Spleen (tissue), 11 donors: ENCODE measurements around the gene QKI. TPM values are rescaled to one million over a fixed set of nuclear protein-coding genes. Genes with fewer than 3 reads are reported as not detected.

Experiments
- DNase-seq: peaks from one replicate; pipeline ENCODE4 v3.0.0-alpha.2; 2020
- H3K27ac ChIP-seq, 8 donors: fragments of 200-600 bp; sonication (generic) in 7 of 8; 1 replicate in 4 of 8; 2 replicates in 4 of 8; pipeline versions ENCODE4 v1.5.0 to v1.8.0; 2016 to 2021; ENCODE audit warnings: inconsistent platforms in 4 of 8, mild to moderate bottlenecking in 4 of 8, moderate library complexity in 1 of 8
- H3K27me3 ChIP-seq, 7 donors: fragments of 200-600 bp; sonication (generic) in 6 of 7; replicated peaks in 1 of 7; 1 replicate in 4 of 7; 2 replicates in 3 of 7; pipeline versions ENCODE4 v1.5.0 to v1.8.0; 2016 to 2021; ENCODE audit warnings: inconsistent platforms in 3 of 7, mild to moderate bottlenecking in 1 of 7
- H3K36me3 ChIP-seq, 6 donors: fragments of 200-600 bp; sonication (generic) in 5 of 6; 1 replicate in 4 of 6; 2 replicates in 2 of 6; pipeline versions ENCODE4 v1.5.0 to v1.8.0; 2016 to 2021; ENCODE audit warnings: inconsistent platforms in 2 of 6
- H3K4me1 ChIP-seq, 6 donors: fragments of 200-600 bp; sonication (generic) in 5 of 6; 1 replicate in 3 of 6; 2 replicates in 3 of 6; pipeline versions ENCODE4 v1.5.0 to v1.8.0; 2016 to 2021; ENCODE audit warnings: inconsistent platforms in 3 of 6
- H3K4me3 ChIP-seq, 8 donors: fragments of 200-600 bp; sonication (generic) in 7 of 8; 1 replicate in 4 of 8; 2 replicates in 4 of 8; pipeline versions ENCODE4 v1.5.0 to v1.8.0; 2016 to 2021; ENCODE audit warnings: inconsistent platforms in 4 of 8, mild to moderate bottlenecking in 4 of 8, moderate library complexity in 2 of 8
- H3K9me3 ChIP-seq, 8 donors: fragments of 200-600 bp; sonication (generic) in 7 of 8; 1 replicate in 4 of 8; 2 replicates in 4 of 8; pipeline versions ENCODE4 v1.5.0 to v1.8.0; 2016 to 2021; ENCODE audit warnings: inconsistent platforms in 4 of 8
- POLR2A ChIP-seq, 3 donors: fragments of 450-650 bp; IDR thresholded peaks; one replicate each; pipeline ENCODE4 v1.5.1; 2017; ENCODE audit warnings: antibody characterized with exemption in 3 of 3, mild to moderate bottlenecking in 1 of 3
- POLR2AphosphoS5 ChIP-seq, 3 donors: sonication (generic); formaldehyde crosslinking; IDR thresholded peaks; one replicate each; pipeline ENCODE4 v1.5.1; 2017; ENCODE audit warnings: antibody characterized with exemption in 3 of 3
- WGBS, 5 donors: extraction: QIAGEN DNeasy Blood & Tissue Kit in 3 of 5; methylation state at CpG; one replicate each; pipeline versions ENCODE4 v1.1.5 to v1.1.7; 2013 to 2018; 5-methylcytosine and 5-hydroxymethylcytosine counted together
- intact Hi-C: fragments of 100-400 bp; cut with DNase I; formaldehyde crosslinking; loops from one replicate; pipeline ENCODE4 v1.15.0; 2023; ENCODE audit warnings: low total_unique reads
- polyA plus RNA-seq, 3 donors: library from polyadenylated mRNA; stranded (reverse); fragments of 200-250 nt; gene quantifications; one replicate each; pipeline ENCODE4 v1.2.1, GENCODE V29; 2013
- total RNA-seq, 7 donors: library from RNA; depleted of rRNA in 3 of 7; stranded (reverse); fragments of >200 nt in 3 of 7; fragmentation: NEBNext Ultra II Directional in 4 of 7; extraction: Animal tissue kit (Norgen Biotek cat#: 25700) in 4 of 7; gene quantifications; one replicate each; pipeline versions ENCODE4 v1.1.0 to v1.2.1, GENCODE V29; 2016 to 2021
- TF ChIP-seq, protein P1 (sequence below), 11 experiments: fragments of 200-600 bp in 7 of 11; fragments of 450-650 bp in 4 of 11; sonication (generic) in 4 of 11; IDR thresholded peaks in 8 of 11; conservative IDR thresholded peaks in 3 of 11; 1 replicate in 7 of 11; 2 replicates in 4 of 11; pipeline versions ENCODE4 v1.4.0 to v1.8.0; 2016 to 2021; ENCODE audit warnings: antibody characterized with exemption in 11 of 11, inconsistent platforms in 4 of 11, mild to moderate bottlenecking in 1 of 11
- donor health status: healthy with polysubstance abuse.
- donor health status: DM: no; HTN: no; CAD: no; lungs with moderate emphysema.
- donor health status: DM: no; HTN: no; CAD: no.
- donor health status: Bipolar disorder and iron deficiency.
- donor health status: healthy.
- donor health status: DM: no; HTN: no; CAD: no.
- donor health status: DM: yes; HTN: yes; CAD: no.

Gene QKI
- total and polyA plus RNA-seq, 10 donors = 11.3 to 217 (median 180) TPM

DNA sequence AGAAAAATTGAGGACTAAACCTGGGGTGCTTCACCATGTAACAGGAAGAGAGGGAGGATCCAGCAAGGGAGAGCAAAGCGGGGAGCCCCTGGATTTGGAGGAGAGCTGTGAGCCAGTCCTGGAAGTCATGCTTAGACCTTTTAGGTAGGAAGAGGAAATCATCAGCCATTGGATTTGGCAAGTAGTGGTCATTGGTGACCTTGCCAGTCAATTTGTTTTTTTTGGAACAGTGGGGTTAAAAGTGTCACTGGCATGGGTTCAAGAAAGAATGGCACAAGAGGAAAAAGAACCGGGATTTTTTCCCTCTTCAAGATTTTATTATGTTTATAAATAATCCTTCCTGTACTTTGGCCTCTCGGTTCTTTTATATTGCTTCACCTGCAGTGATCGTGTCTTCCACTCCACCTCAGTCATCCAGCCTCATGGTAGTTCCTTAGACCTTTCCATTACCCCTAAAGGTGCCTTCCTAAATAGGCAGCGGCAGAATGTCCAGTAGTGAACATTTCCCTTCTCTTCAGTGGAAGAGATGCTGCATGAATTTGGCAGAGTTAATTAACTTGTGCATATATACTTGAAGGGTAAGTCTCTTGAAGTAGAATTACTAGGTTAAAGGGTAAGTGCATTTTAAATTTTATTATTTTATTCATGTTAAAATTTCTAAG, 124.7 kb downstream of the QKI start:
- WGBS, 5 donors = 70 to 87% (median 76%) methylated on average over 5 of the region's 5 CpGs
- intact Hi-C loops = loop anchor here (10.0 kb wide), 1 partner anchor 54 kb away; no protein-coding TSS in a partner anchor
- no peak for DNase-seq
- Histone ChIP-seq H3K4me1 (peaks cover 0 to 53% (median 13%) of the 10 kb centered on the region in 6 donors), H3K4me3 (no peak overlapping the region), H3K36me3 (peaks cover 0 to 27% (median 6%) of the 10 kb centered on the region in 6 donors), H3K27me3 (no peaks in the 10 kb centered on the region), H3K9me3 (no peaks in the 10 kb centered on the region), H3K27ac (no peak overlapping the region)
- peak in 1 of 3 donors; percentile 21 for TF ChIP-seq POLR2AphosphoS5 (IDR thresholded peaks at IDR 0.05)
- TF ChIP-seq POLR2A (IDR thresholded peaks at IDR 0.05) = no peak
- TF ChIP-seq, protein P1, sequence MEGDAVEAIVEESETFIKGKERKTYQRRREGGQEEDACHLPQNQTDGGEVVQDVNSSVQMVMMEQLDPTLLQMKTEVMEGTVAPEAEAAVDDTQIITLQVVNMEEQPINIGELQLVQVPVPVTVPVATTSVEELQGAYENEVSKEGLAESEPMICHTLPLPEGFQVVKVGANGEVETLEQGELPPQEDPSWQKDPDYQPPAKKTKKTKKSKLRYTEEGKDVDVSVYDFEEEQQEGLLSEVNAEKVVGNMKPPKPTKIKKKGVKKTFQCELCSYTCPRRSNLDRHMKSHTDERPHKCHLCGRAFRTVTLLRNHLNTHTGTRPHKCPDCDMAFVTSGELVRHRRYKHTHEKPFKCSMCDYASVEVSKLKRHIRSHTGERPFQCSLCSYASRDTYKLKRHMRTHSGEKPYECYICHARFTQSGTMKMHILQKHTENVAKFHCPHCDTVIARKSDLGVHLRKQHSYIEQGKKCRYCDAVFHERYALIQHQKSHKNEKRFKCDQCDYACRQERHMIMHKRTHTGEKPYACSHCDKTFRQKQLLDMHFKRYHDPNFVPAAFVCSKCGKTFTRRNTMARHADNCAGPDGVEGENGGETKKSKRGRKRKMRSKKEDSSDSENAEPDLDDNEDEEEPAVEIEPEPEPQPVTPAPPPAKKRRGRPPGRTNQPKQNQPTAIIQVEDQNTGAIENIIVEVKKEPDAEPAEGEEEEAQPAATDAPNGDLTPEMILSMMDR (IDR thresholded peaks at IDR 0.05 in 8 of 11, conservative IDR thresholded peaks at IDR 0.05 in 3 of 11) = no peak

DNA sequence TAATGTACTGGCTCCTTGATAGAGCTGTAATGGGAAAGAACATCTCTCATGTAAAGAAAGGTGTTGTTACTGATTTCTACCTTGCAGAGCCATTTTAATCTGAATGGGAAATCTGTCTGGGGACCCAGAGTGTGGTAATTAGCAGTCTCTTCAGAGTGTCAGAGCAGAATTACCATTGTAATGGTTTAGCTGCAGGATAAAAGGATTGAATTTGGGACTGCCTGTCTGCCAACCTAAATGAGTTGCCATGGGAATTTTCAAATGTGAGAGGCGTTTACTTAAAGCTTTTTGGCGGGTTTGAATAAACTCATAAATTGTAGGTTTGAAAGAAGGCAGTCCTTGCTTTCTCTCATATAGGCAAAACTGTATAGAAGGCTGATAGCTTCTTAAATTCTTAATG, 128.8 kb downstream of the QKI start:
- no peak for DNase-seq
- Histone ChIP-seq H3K9me3 (no peaks in the 10 kb centered on the region), H3K27ac (no peak overlapping the region), H3K4me1 (peaks cover 0 to 27% (median 9%) of the 10 kb centered on the region in 6 donors), H3K27me3 (no peaks in the 10 kb centered on the region), H3K36me3 (peaks cover 0 to 6% (median 0%) of the 10 kb centered on the region in 6 donors), H3K4me3 (no peak overlapping the region)
- intact Hi-C loops = no loop called here
- TF ChIP-seq POLR2AphosphoS5 (IDR thresholded peaks at IDR 0.05) = no peak
- TF ChIP-seq, protein P1 (IDR thresholded peaks at IDR 0.05 in 8 of 11, conservative IDR thresholded peaks at IDR 0.05 in 3 of 11) = no peak
- 90 to 99% (median 97%) methylated on average over 2 of the region's 2 CpGs for WGBS, 5 donors

DNA sequence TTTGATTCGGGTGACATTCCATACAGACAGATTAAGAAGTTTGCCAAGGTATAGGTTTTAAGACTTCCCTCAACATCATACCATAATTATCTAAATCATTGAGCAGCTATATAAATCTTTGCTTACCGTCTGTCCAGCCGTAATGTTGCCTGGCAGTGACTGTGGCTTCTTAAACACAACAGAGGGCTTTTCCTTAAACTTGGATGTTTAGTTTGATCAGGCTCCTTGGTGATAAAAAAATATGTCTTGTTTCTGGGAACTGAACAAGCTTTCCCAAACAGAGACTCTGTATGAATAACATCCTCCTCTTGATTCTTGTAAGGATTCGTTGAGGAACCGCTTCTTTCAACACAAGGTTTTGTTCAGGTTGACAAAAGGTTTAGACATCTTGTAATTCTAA, 130.9 kb downstream of the QKI start:
- DNase-seq = no peak
- H3K9me3 ChIP-seq = no peaks in the 10 kb centered on the region
- 92 to 96% (median 95%) methylated on average over 5 of the region's 5 CpGs for WGBS, 5 donors
- peaks cover 0 to 9% (median 0%) of the 10 kb centered on the region in 6 donors for H3K36me3 ChIP-seq
- peaks cover 0 to 20% (median 2%) of the 10 kb centered on the region in 6 donors for H3K4me1 ChIP-seq
- H3K4me3 ChIP-seq = no peak overlapping the region
- no peak overlapping the region for H3K27ac ChIP-seq
- TF ChIP-seq POLR2AphosphoS5 (IDR thresholded peaks at IDR 0.05) (no peak), POLR2A (IDR thresholded peaks at IDR 0.05) (no peak)
- TF ChIP-seq, protein P1 (IDR thresholded peaks at IDR 0.05 in 8 of 11, conservative IDR thresholded peaks at IDR 0.05 in 3 of 11) = no peak
- no peaks in the 10 kb centered on the region for H3K27me3 ChIP-seq
- intact Hi-C loops = no loop called here

DNA sequence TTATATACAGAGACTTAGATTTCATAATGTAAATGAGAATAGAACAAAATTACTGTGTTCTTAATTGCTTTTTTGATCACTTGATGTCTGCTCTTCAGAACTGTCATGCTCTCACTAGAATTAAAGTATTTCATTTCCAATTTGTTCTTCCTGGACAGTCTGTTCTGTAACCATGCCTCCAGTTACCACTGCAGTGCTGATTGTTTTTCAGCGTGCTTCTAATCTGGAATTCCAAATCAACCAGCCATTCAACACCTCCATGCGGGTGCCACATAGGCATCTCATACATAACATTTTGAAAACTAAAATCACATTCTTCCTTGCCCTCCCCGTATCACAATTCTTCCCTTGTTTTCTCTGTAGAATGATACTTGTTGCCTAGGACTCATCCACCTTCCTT, 132.8 kb downstream of the QKI start:
- H3K4me3 ChIP-seq = no peak overlapping the region
- H3K27me3 ChIP-seq = no peaks in the 10 kb centered on the region
- no peak for DNase-seq
- peaks cover 0 to 6% (median 2%) of the 10 kb centered on the region in 6 donors for H3K4me1 ChIP-seq
- TF ChIP-seq POLR2A (IDR thresholded peaks at IDR 0.05) = no peak
- no peak for TF ChIP-seq POLR2AphosphoS5 (IDR thresholded peaks at IDR 0.05)
- TF ChIP-seq, protein P1 (IDR thresholded peaks at IDR 0.05 in 8 of 11, conservative IDR thresholded peaks at IDR 0.05 in 3 of 11) = no peak
- H3K27ac ChIP-seq = no peak overlapping the region
- H3K9me3 ChIP-seq = no peaks in the 10 kb centered on the region
- intact Hi-C loops = no loop called here
- WGBS, 5 donors = 95 to 98% (median 96%) methylated on average over 3 of the region's 3 CpGs
- peaks cover 0 to 20% (median 0%) of the 10 kb centered on the region in 6 donors for H3K36me3 ChIP-seq
